GM19043 (cell line): ENCODE results near the gene ZNF691.

Experiments
- ATAC-seq: cut with Tn5 transposase; IDR thresholded peaks from one replicate; pipeline ENCODE4 v1.9.1; 2021; ENCODE audit warnings: low read depth; ENCODE audit not compliant: unreplicated experiment

The ZNF691 gene

GRCh38 chr1:42831273-42831672, 15.1 kb upstream of the ZNF691 start:
- ATAC-seq, result no peak

- ATAC-seq, result no peak
Observed at GRCh38 chr1:42832641-42833240, 13.7 kb upstream of the ZNF691 start.

GRCh38 chr1:42833981-42834380, 12.4 kb upstream of the ZNF691 start:
- no peak for ATAC-seq

GRCh38 chr1:42834803-42835202, 11.6 kb upstream of the ZNF691 start:
- no peak for ATAC-seq

GRCh38 chr1:42835422-42835821, 11.0 kb upstream of the ZNF691 start:
- no peak for ATAC-seq

GRCh38 chr1:42837709-42838108, 8.7 kb upstream of the ZNF691 start:
- ATAC-seq, result no peak

- no peak for ATAC-seq
Observed at GRCh38 chr1:42838482-42839190, 7.8 kb upstream of the ZNF691 start.

- ATAC-seq, result no peak
Observed at GRCh38 chr1:42841010-42841409, 5.4 kb upstream of the ZNF691 start.

- ATAC-seq, result no peak
Observed at GRCh38 chr1:42841440-42842147, 4.8 kb upstream of the ZNF691 start.

- no peak for ATAC-seq
Observed at GRCh38 chr1:42844592-42845140, 1.7 kb upstream of the ZNF691 start.

GRCh38 chr1:42845193-42845592, 1.2 kb upstream of the ZNF691 start:
- no peak for ATAC-seq

- ATAC-seq, result no peak
Observed at GRCh38 chr1:42845866-42846256, 552 bp upstream of the ZNF691 start.

- ATAC-seq, result no peak
Observed at GRCh38 chr1:42847111-42847595, 740 bp downstream of the ZNF691 start.

- ATAC-seq, result no peak
Observed at GRCh38 chr1:42847721-42848460, 1.5 kb downstream of the ZNF691 start.

- no peak for ATAC-seq
Observed at GRCh38 chr1:42848823-42849537, 2.6 kb downstream of the ZNF691 start.

GRCh38 chr1:42849944-42850343, 3.5 kb downstream of the ZNF691 start:
- no peak for ATAC-seq

GRCh38 chr1:42851420-42851819, 5.0 kb downstream of the ZNF691 start:
- ATAC-seq, result no peak

- ATAC-seq, result no peak
Observed at GRCh38 chr1:42851960-42852607, 5.7 kb downstream of the ZNF691 start.

- no peak for ATAC-seq
Observed at GRCh38 chr1:42852608-42852980, 6.2 kb downstream of the ZNF691 start.
